Common myeloid progenitor, CD34-positive (primary cell): ENCODE results near the gene PTPRN2.
"Not testable (repeated sequence)": the region's sequence is repeated elsewhere in the genome, so short reads cannot be mapped to it uniquely, and the experiment has no call there.

Experiments
- CTCF ChIA-PET: fragments of 350-600 bp; sonication (Branson Sonifier 250); formaldehyde crosslinking; loops from one replicate; lab custom pipeline; 2021; ENCODE audit warnings: antibody characterized with exemption; lab: Charles Lee
- POLR2A ChIA-PET: fragments of 350-600 bp; sonication (Branson Sonifier 250); formaldehyde crosslinking; loops from one replicate; lab custom pipeline; 2021; ENCODE audit warnings: antibody characterized with exemption; lab: Charles Lee
- DNase-seq, 3 donors: peaks; one replicate each; pipeline versions ENCODE4 v3.0.0 to v3.0.0-alpha.2; 2013
- H3K27ac ChIP-seq, 2 experiments: 1 replicate in 1 of 2; 2 replicates in 1 of 2; pipeline ENCODE4 v1.7.0; 2013; ENCODE audit warnings: inconsistent platforms in 2 of 2, low read length in 2 of 2, mild to moderate bottlenecking in 2 of 2, low read depth in 1 of 2, moderate library complexity in 1 of 2; ENCODE audit not compliant: severe bottlenecking in 2 of 2, insufficient read depth in 1 of 2, poor library complexity in 1 of 2
- H3K27me3 ChIP-seq, 5 experiments: replicated peaks in 2 of 5; 1 replicate in 3 of 5; 2 replicates in 2 of 5; pipeline versions ENCODE4 v1.6.1 to v1.7.0; 2013; ENCODE audit warnings: low read length in 4 of 5, mild to moderate bottlenecking in 2 of 5, moderate library complexity in 2 of 5, inconsistent platforms in 1 of 5; ENCODE audit not compliant: insufficient read depth in 5 of 5, control insufficient read depth in 4 of 5
- H3K36me3 ChIP-seq, 4 experiments: 1 replicate in 2 of 4; 2 replicates in 2 of 4; pipeline versions ENCODE4 v1.6.1 to v1.7.0; 2013; ENCODE audit warnings: low read length in 3 of 4, control low read depth in 1 of 4, mild to moderate bottlenecking in 1 of 4; ENCODE audit not compliant: control insufficient read depth in 4 of 4, insufficient read depth in 4 of 4
- H3K4me1 ChIP-seq, 4 experiments: 1 replicate in 3 of 4; 2 replicates in 1 of 4; pipeline versions ENCODE4 v1.6.1 to v1.7.1; 2013; ENCODE audit warnings: low read length in 3 of 4, mild to moderate bottlenecking in 3 of 4, control low read depth in 1 of 4, inconsistent platforms in 1 of 4, moderate library complexity in 1 of 4; ENCODE audit not compliant: control insufficient read depth in 4 of 4, insufficient read depth in 4 of 4; ENCODE audit errors: control extremely low read depth in 1 of 4
- H3K4me3 ChIP-seq, 7 experiments: 1 replicate in 4 of 7; 2 replicates in 3 of 7; pipeline versions ENCODE4 v1.5.1 to v1.7.0; 2013; ENCODE audit warnings: mild to moderate bottlenecking in 7 of 7, low read length in 6 of 7, moderate library complexity in 6 of 7, inconsistent platforms in 2 of 7, low read depth in 2 of 7, control low read depth in 1 of 7; ENCODE audit not compliant: insufficient read depth in 4 of 7, control insufficient read depth in 1 of 7; ENCODE audit errors: extremely low read depth in 1 of 7
- H3K9me3 ChIP-seq, 5 experiments: 1 replicate in 4 of 5; 2 replicates in 1 of 5; pipeline versions ENCODE4 v1.6.1 to v1.7.1; 2013; ENCODE audit warnings: low read length in 4 of 5, mild to moderate bottlenecking in 2 of 5, inconsistent platforms in 1 of 5, low read depth in 1 of 5, moderate library complexity in 1 of 5; ENCODE audit not compliant: control insufficient read depth in 4 of 5, insufficient read depth in 2 of 5; ENCODE audit errors: control extremely low read depth in 1 of 5
- WGBS: methylation state at CpG from one replicate; pipeline ENCODE4 v1.1.5; 2013; ENCODE audit not compliant: insufficient coverage; 5-methylcytosine and 5-hydroxymethylcytosine counted together

Gene PTPRN2

GRCh38 chr7:158517072-158517471, 70.6 kb downstream of the PTPRN2 start:
- H3K36me3 ChIP-seq, result no peaks in the 10 kb centered on the region
- DNase-seq, result no peak
- ChIA-PET CTCF (no interaction called here), POLR2A (no interaction called here)
- peaks cover 0 to 10% (median under 1%) of the 10 kb centered on the region in 5 experiments for H3K9me3 ChIP-seq
- H3K27ac ChIP-seq, result no peak overlapping the region
- H3K27me3 ChIP-seq, result peaks cover 0 to 7% (median 2%) of the 10 kb centered on the region in 5 experiments
- no peaks in the 10 kb centered on the region for H3K4me1 ChIP-seq
- no peak overlapping the region for H3K4me3 ChIP-seq
- 96% methylated on average over 11 of the region's 11 CpGs for WGBS

- ChIA-PET POLR2A (no interaction called here), CTCF (no interaction called here)
- H3K9me3 ChIP-seq, result peaks cover 0 to 15% (median 2%) of the 10 kb centered on the region in 5 experiments
- no peaks in the 10 kb centered on the region for H3K36me3 ChIP-seq
- WGBS, result 90% methylated on average over 2 of the region's 2 CpGs
- peaks cover 0 to 7% (median 6%) of the 10 kb centered on the region in 5 experiments for H3K27me3 ChIP-seq
- H3K27ac ChIP-seq, result no peak overlapping the region
- no peaks in the 10 kb centered on the region for H3K4me1 ChIP-seq
- DNase-seq, result no peak
- H3K4me3 ChIP-seq, result no peak overlapping the region
These were observed 71.1 kb downstream of the PTPRN2 start for GRCh38 chr7:158516524-158516923.

DNA sequence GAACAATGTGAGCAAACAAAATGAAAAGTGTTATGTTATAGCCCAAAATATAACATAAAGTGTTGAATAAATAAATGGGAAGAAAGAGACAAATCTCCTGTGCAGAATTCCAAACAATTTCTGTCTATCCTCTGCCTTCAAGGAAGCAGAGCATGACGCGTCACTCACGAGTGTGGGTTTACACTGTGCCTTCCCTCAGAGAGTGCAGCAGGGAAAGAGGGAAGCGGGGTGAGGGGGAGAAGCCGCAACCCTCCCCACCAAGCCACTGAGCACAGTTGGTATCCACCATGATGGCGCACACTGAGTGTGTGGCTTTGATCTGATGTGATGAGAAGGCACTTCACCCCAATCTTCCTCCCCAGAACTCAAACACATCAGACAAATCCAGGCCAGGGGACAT, 74.8 kb downstream of the PTPRN2 start:
- Histone ChIP-seq H3K36me3 (no peaks in the 10 kb centered on the region), H3K27ac (no peak overlapping the region), H3K27me3 (peaks cover 0 to 6% (median 2%) of the 10 kb centered on the region in 5 experiments), H3K4me1 (no peaks in the 10 kb centered on the region), H3K9me3 (peaks cover 0 to 19% (median 2%) of the 10 kb centered on the region in 5 experiments), H3K4me3 (no peak overlapping the region)
- 97% methylated on average over 3 of the region's 6 CpGs for WGBS
- no peak for DNase-seq
- CTCF ChIA-PET, result no interaction called here
- POLR2A ChIA-PET, result no interaction called here

GRCh38 chr7:158512042-158512441, 75.6 kb downstream of the PTPRN2 start:
- 81% methylated on average over 4 of the region's 6 CpGs for WGBS
- Histone ChIP-seq H3K4me3 (no peak overlapping the region), H3K4me1 (no peaks in the 10 kb centered on the region), H3K36me3 (no peaks in the 10 kb centered on the region), H3K9me3 (peaks cover 0 to 19% (median 2%) of the 10 kb centered on the region in 5 experiments), H3K27ac (no peak overlapping the region), H3K27me3 (peaks cover 0 to 6% (median 2%) of the 10 kb centered on the region in 5 experiments)
- no peak for DNase-seq
- POLR2A ChIA-PET, result no interaction called here
- CTCF ChIA-PET, result no interaction called here

- Histone ChIP-seq H3K4me3 (no peak overlapping the region), H3K27me3 (peaks cover 0 to 4% (median 2%) of the 10 kb centered on the region in 5 experiments), H3K9me3 (peaks cover 0 to 26% (median 6%) of the 10 kb centered on the region in 5 experiments), H3K27ac (no peak overlapping the region), H3K4me1 (no peaks in the 10 kb centered on the region), H3K36me3 (no peaks in the 10 kb centered on the region)
- ChIA-PET CTCF (no interaction called here), POLR2A (no interaction called here)
- DNase-seq, result no peak
- WGBS, result 86% methylated on average over 14 of the region's 27 CpGs
These were observed 78.7 kb downstream of the PTPRN2 start for GRCh38 chr7:158508802-158509385.

DNA sequence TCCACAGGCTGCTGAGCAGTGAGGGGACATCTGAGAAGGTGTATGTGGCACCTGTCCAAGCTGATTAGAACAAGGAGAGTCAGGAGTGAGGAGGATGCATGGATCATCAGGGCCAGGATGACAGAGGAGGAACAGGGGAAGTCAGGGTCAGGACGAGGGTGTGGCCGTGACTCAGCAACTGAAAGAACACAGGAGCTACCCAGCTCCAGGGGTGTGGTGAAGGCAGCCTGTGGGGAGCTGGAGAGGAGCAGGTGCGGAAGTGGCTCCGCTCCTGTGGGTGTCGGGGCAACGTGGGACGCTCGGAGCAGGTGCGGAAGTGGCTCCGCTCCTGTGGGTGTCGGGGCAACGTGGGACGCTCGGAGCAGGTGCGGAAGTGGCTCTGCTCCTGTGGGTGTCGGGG, 79.3 kb downstream of the PTPRN2 start:
- H3K36me3 ChIP-seq, H3K27ac ChIP-seq, H3K4me3 ChIP-seq, CTCF ChIA-PET, DNase-seq, H3K4me1 ChIP-seq, POLR2A ChIA-PET, H3K27me3 ChIP-seq: not testable (repeated sequence)
- 57% methylated on average over 2 of the region's 16 CpGs for WGBS
- H3K9me3 ChIP-seq, result peaks cover 0 to 26% (median 6%) of the 10 kb centered on the region in 5 experiments

GRCh38 chr7:158507917-158508316, 79.7 kb downstream of the PTPRN2 start:
- peaks cover 0 to 4% (median under 1%) of the 10 kb centered on the region in 5 experiments for H3K27me3 ChIP-seq
- WGBS, result 89% methylated on average over 15 of the region's 15 CpGs
- DNase-seq, result no peak
- H3K4me1 ChIP-seq, result no peaks in the 10 kb centered on the region
- no peaks in the 10 kb centered on the region for H3K36me3 ChIP-seq
- CTCF ChIA-PET, result no interaction called here
- H3K4me3 ChIP-seq, result no peak overlapping the region
- POLR2A ChIA-PET, result no interaction called here
- no peak overlapping the region for H3K27ac ChIP-seq
- H3K9me3 ChIP-seq, result peaks cover 0 to 25% (median 6%) of the 10 kb centered on the region in 5 experiments
